ENCODE measurements around the gene HCRTR1. TPM values are rescaled to one million over a fixed set of nuclear protein-coding genes. Genes with fewer than 3 reads are reported as not detected.
"Not testable (repeated sequence)": the region's sequence is repeated elsewhere in the genome, so short reads cannot be mapped to it uniquely, and the experiment has no call there.

Gene HCRTR1
- total and polyA plus RNA-seq, 5 donors: 0.14 to 0.37 (median 0.18) TPM; not detected in 2

DNA sequence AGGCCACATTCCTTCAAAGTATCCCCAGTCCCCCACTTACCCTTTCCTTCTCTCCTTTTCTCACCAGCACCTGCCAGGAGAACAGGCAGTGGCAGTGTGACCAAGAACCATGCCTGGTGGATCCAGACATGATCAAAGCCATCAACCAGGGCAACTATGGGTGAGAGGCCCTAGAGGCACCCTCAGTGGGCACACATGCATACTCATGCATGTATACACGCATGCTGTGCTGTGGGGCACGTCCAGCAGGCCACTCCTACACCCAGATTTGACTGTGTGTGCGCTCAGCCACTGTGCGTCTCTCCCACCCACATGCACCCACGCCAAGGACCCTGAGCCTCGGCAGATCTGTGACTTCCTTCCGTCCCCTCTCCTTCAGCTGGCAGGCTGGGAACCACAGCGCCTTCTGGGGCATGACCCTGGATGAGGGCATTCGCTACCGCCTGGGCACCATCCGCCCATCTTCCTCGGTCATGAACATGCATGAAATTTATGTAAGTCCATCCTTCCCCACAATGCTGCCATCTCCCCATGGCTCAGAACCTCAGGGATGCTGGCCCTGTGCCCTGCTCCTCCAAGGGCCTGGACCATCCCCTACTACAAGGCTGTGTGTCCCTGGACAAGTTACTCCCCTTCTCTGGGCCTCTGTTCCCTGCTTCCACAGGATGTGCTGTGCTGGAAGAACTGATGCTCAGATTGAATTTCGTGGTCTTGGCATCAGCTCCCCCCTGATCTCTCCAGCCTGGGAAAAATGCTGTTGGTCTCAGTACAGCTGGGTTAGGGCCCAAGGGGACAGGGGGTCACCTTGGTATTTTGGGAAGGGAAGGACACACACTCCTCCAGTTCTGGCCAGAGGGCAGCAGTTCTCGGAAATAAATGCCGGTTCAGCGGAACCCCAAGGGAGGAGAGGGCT lies 34.2 kb upstream of the HCRTR1 start:
- Histone ChIP-seq H3K4me1 (ENCODE audit: control insufficient read depth, insufficient read depth, low read length) (peaks cover 27% of the 10 kb centered on the region), H3K4me3 (ENCODE audit: low read length) (no peak overlapping the region), H3K27ac (ENCODE audit: low read length) (peak overlapping the region; percentile 81), H3K9me3 (ENCODE audit: control insufficient read depth, low read length) (no peaks in the 10 kb centered on the region), H3K27me3 (ENCODE audit: control insufficient read depth, insufficient read depth) (no peaks in the 10 kb centered on the region)
- DNase-seq (peak in 1 of 3 donors; percentile 71), ATAC-seq (peak; percentile 1 to 2)
- intact Hi-C loops (cut with DNase I): no loop called here
- 63% methylated on average over 16 of the region's 16 CpGs for WGBS

DNA sequence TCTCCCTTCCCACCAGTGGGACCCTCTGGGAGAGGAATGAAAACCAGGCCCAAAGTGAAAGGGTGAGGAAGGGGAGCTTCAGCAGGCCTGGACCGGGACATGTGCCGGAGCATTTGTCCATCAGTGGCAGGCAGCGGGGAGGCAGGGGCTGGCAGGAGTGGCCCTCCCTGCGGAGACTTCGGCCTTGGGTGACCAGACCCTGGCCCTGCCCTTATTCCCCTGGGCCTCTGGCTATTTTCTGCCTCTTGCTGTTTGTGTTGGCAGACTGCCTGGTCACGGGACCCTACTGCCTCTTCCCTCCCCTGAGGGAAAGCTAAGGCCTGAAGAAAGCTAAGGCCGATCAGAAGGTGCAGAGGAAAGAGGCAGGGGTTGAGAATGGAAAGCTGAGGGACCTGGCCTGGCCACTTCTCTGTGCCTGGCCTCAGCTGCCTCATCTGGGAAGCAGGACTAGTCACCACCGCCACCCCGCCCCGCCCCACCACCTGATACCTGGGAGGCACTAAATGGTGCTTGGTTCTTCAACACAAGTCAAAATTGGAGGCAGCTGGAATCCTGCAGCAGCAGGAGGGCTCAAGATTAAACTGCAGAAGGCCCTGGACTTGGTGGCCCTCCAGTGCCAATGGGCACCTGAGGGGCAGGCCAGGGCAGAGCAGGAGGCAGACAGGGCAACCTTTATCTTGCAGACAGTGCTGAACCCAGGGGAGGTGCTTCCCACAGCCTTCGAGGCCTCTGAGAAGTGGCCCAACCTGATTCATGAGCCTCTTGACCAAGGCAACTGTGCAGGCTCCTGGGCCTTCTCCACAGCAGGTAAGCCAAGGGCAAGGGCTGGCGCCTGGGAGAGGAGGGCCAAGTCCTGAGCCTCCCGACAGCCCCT lies 33.3 kb upstream of the HCRTR1 start:
- Histone ChIP-seq H3K4me3 (ENCODE audit: low read length) (no peak overlapping the region), H3K9me3 (ENCODE audit: control insufficient read depth, low read length) (no peaks in the 10 kb centered on the region), H3K27ac (ENCODE audit: low read length) (peak overlapping the region; percentile 81), H3K27me3 (ENCODE audit: control insufficient read depth, insufficient read depth) (no peaks in the 10 kb centered on the region), H3K4me1 (ENCODE audit: control insufficient read depth, insufficient read depth, low read length) (peaks cover 28% of the 10 kb centered on the region)
- ATAC-seq (peak; percentile 46 to 48), DNase-seq (peak; percentile 87 to 92 (median 91))
- intact Hi-C loops (cut with DNase I): no loop called here
- WGBS: 46% methylated on average over 13 of the region's 13 CpGs

DNA sequence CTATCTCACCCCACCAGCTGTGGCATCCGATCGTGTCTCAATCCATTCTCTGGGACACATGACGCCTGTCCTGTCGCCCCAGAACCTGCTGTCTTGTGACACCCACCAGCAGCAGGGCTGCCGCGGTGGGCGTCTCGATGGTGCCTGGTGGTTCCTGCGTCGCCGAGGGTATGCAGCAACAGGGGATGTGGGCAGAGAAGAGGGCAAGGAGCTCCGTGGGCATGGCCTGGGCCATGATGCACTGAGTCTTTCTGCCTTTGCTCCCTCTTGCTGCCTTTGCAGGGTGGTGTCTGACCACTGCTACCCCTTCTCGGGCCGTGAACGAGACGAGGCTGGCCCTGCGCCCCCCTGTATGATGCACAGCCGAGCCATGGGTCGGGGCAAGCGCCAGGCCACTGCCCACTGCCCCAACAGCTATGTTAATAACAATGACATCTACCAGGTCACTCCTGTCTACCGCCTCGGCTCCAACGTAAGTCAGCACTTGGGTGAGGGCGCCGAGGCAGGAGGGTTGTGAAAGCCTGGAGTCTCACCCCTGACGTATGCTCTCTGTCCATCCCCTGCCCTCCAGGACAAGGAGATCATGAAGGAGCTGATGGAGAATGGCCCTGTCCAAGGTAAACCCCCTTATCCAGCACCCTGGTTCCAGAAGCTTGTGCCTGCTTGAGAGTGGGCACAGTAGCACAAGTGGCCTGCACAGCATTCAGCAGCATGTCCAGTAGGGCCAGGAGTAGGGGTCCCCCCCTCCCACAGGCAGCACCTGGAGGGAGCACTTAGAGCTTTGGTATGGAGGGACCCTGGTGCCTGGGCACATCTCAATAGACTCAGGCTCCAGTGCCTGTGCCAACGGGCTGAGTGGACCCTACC lies 32.4 kb upstream of the HCRTR1 start:
- ATAC-seq (no peak), DNase-seq (peak in 1 of 3 donors; percentile 60)
- intact Hi-C loops (cut with DNase I): no loop called here
- no peaks in the 10 kb centered on the region for H3K9me3 ChIP-seq (ENCODE audit: control insufficient read depth, low read length)
- peak overlapping the region; percentile 81 for H3K27ac ChIP-seq (ENCODE audit: low read length)
- no peaks in the 10 kb centered on the region for H3K27me3 ChIP-seq (ENCODE audit: control insufficient read depth, insufficient read depth)
- peaks cover 28% of the 10 kb centered on the region for H3K4me1 ChIP-seq (ENCODE audit: control insufficient read depth, insufficient read depth, low read length)
- 87% methylated on average over 27 of the region's 27 CpGs for whole genome bisulfite sequencing
- H3K4me3 ChIP-seq (ENCODE audit: low read length): no peak overlapping the region

DNA sequence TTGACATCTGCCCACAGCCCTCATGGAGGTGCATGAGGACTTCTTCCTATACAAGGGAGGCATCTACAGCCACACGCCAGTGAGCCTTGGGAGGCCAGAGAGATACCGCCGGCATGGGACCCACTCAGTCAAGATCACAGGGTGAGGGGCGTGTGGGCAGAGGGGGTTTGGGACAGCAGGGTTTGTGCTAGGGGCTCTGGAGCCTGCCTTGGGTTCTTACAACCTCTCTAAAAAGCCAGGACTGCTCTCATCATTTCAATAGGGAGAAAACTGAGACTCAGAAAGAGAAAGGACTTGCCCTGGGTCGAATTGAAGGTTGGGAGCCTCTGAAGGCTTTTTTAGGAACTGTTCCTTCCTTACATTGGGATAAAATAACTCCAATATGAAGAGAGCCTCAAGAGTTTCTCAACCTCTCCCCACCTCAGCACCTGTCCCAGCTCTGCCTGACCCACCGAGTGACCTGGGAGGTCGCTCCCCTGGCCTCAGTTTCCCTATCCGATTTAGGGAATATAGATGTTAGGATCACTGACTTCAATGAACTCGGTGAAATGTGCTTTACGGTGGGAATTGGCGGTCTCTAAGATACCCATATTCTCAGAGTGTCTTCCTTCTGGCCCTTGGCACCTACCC lies 31.6 kb upstream of the HCRTR1 start:
- Histone ChIP-seq H3K4me1 (ENCODE audit: control insufficient read depth, insufficient read depth, low read length) (peaks cover 25% of the 10 kb centered on the region), H3K27me3 (ENCODE audit: control insufficient read depth, insufficient read depth) (no peaks in the 10 kb centered on the region), H3K9me3 (ENCODE audit: control insufficient read depth, low read length) (no peaks in the 10 kb centered on the region), H3K27ac (ENCODE audit: low read length) (no peak overlapping the region), H3K4me3 (ENCODE audit: low read length) (no peak overlapping the region)
- DNase-seq (no peak), ATAC-seq (no peak)
- WGBS: 85% methylated on average over 11 of the region's 11 CpGs
- intact Hi-C loops (cut with DNase I): no loop called here

DNA sequence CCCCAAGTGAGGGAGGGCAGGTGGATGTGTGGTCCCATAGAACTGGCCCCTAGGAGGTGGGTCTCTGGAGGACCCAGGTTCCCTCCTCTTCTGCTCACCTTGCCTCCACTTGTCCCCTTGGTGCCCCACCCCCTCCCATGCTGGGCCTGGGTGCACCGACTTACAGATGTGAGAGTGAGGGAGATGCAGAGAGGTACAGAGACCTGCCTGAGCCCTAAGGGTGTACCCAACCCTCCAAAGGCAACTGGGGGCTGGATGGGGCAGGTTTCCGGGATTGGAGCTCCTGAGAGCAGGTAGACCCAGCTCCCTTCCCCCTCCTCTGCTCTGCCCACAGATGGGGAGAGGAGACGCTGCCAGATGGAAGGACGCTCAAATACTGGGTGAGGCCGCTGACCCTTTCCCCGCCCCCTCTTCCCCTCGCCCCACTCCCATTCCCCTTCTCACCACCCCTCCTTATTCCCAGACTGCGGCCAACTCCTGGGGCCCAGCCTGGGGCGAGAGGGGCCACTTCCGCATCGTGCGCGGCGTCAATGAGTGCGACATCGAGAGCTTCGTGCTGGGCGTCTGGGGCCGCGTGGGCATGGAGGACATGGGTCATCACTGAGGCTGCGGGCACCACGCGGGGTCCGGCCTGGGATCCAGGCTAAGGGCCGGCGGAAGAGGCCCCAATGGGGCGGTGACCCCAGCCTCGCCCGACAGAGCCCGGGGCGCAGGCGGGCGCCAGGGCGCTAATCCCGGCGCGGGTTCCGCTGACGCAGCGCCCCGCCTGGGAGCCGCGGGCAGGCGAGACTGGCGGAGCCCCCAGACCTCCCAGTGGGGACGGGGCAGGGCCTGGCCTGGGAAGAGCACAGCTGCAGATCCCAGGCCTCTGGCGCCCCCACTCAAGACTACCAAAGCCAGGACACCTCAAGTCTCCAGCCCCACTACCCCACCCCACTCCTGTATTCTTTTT lies 30.8 kb upstream of the HCRTR1 start:
- WGBS: 74% methylated on average over 47 of the region's 47 CpGs
- Histone ChIP-seq H3K4me3 (ENCODE audit: low read length) (no peak overlapping the region), H3K9me3 (ENCODE audit: control insufficient read depth, low read length) (no peaks in the 10 kb centered on the region), H3K27me3 (ENCODE audit: control insufficient read depth, insufficient read depth) (no peaks in the 10 kb centered on the region), H3K27ac (ENCODE audit: low read length) (no peak overlapping the region), H3K4me1 (ENCODE audit: control insufficient read depth, insufficient read depth, low read length) (peaks cover 24% of the 10 kb centered on the region)
- intact Hi-C loops (cut with DNase I): no loop called here
- ATAC-seq: no peak
- peak in 1 of 3 donors; percentile 73 for DNase-seq

DNA sequence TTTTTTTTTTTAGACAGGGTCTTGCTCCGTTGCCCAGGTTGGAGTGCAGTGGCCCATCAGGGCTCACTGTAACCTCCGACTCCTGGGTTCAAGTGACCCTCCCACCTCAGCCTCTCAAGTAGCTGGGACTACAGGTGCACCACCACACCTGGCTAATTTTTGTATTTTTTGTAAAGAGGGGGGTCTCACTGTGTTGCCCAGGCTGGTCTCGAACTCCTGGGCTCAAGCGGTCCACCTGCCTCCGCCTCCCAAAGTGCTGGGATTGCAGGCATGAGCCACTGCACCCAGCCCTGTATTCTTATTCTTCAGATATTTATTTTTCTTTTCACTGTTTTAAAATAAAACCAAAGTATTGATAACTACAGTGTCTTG lies 30.2 kb upstream of the HCRTR1 start:
- 91% methylated on average over 5 of the region's 5 CpGs for WGBS
- H3K27me3 ChIP-seq (ENCODE audit: control insufficient read depth, insufficient read depth); H3K9me3 ChIP-seq (ENCODE audit: control insufficient read depth, low read length); ATAC-seq; H3K4me3 ChIP-seq (ENCODE audit: low read length); DNase-seq; intact Hi-C loops (cut with DNase I): not testable (repeated sequence)
- H3K4me1 ChIP-seq (ENCODE audit: control insufficient read depth, insufficient read depth, low read length): peaks cover 24% of the 10 kb centered on the region
- H3K27ac ChIP-seq (ENCODE audit: low read length): peak overlapping the region; percentile 88

DNA sequence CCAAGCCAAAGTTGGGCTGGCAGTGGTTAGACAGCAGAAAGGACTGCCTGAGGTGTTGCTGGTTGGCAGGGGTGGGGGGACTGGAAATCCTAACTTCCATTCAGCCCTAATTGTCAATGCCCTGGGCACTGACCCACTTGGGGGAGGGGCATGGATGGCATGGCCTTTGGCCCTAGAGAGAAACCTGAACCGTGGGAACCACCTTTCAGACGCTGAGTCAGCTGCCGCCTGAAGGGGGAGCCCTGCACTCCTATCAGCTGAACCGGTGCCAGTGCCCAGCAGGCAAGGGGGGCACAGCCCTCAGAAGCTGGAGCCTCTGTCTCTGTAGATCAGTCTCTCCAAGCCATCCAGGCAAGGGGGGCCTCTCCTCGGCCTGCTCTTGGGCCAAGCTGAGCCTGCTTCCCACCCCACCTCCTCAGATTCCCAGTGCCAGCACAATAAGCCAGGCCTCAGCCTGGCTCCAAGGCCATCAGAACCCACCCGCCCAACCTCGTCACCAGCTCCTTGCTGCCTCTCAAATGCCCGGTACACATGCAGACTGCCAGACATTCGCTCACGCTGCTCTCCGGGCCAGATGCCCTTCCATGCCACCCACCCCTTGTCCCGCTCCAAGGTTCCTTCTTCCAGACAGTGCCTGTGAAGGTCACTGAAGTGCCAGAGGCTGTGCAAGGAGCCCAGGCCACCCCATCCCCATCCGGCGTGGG lies 29.6 kb upstream of the HCRTR1 start:
- ATAC-seq: peak; percentile 17 to 44
- Histone ChIP-seq H3K27ac (ENCODE audit: low read length) (peak overlapping the region; percentile 88), H3K4me1 (ENCODE audit: control insufficient read depth, insufficient read depth, low read length) (peaks cover 20% of the 10 kb centered on the region), H3K4me3 (ENCODE audit: low read length) (no peak overlapping the region), H3K9me3 (ENCODE audit: control insufficient read depth, low read length) (no peaks in the 10 kb centered on the region), H3K27me3 (ENCODE audit: control insufficient read depth, insufficient read depth) (no peaks in the 10 kb centered on the region)
- intact Hi-C loops (cut with DNase I): no loop called here
- WGBS: 45% methylated on average over 14 of the region's 14 CpGs
- DNase-seq: peak; percentile 70 to 90 (median 86)

DNA sequence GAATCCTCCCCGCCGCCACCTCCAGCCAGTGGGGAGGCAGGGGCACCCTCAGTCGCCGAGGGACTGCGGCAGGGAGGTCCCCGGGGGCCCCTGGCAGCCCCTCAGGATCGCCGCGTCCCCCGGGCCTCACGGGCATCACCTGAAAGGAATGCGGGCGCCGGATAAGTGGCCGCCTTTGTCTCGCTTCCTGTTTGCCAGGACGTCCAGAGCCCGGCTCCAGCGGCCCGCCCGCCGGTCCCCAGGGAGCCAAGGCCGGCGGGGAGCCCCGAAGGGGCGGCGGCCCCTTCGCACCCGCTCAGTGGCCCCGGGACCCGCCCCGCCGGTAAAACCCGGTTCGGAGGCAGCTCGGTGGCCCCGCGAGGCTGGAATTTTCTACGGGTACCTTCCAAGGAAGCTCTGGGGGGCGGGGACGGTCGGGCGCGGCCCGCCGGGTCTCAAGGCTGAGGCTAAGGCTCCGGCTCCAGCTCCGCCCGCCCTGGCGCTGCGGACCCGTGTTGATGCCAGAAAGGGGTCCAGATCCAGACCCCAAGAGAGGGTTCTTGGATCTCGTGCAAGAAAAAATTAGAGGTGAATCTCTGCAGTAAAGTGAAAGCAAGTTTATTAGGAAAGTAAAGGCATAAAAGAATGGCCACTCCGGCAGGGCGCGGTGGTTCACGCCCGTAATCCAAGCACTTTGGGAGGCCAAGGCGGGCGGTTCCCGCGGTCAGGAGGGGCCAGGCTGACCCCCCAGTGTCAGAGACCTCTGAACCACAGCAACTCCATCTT lies 28.6 kb upstream of the HCRTR1 start:
- ATAC-seq (peak; percentile 52 to 71), DNase-seq (peak; percentile 72 to 85 (median 84))
- Histone ChIP-seq H3K27ac (ENCODE audit: low read length) (peak overlapping the region; percentile 92), H3K9me3 (ENCODE audit: control insufficient read depth, low read length) (no peaks in the 10 kb centered on the region), H3K27me3 (ENCODE audit: control insufficient read depth, insufficient read depth) (no peaks in the 10 kb centered on the region), H3K4me3 (ENCODE audit: low read length) (peak overlapping the region; percentile 7), H3K4me1 (ENCODE audit: control insufficient read depth, insufficient read depth, low read length) (peaks cover 11% of the 10 kb centered on the region)
- intact Hi-C loops (cut with DNase I): no loop called here
- WGBS: 22% methylated on average over 62 of the region's 62 CpGs
